ENCODE data around the gene COQ8A.

- no peak for TF ChIP-seq SUZ12 (IDR thresholded peaks at IDR 0.05; ENCODE audit: extremely low read depth, insufficient read depth, insufficient read length)
- no peak for TF ChIP-seq YY1 (IDR thresholded peaks at IDR 0.05; ENCODE audit: insufficient read depth, insufficient read length)
- no peak for TF ChIP-seq ZNF274 (IDR thresholded peaks at IDR 0.05; ENCODE audit: low read depth, low read length)
These were observed 44.6 kb downstream of the COQ8A start for GRCh38 chr1:226984521-226985238.
